ENCODE measurements around the gene SLC25A42. TPM values are rescaled to one million over a fixed set of nuclear protein-coding genes. Genes with fewer than 3 reads are reported as not detected.
"Not testable (repeated sequence)": the region's sequence is repeated elsewhere in the genome, so short reads cannot be mapped to it uniquely, and the experiment has no call there.

Gene SLC25A42
- total RNA-seq, 2 donors from 2014 or later, result 14.1 to 18.5 TPM

GRCh38 chr19:19138109-19138981 lies 74.6 kb downstream of the SLC25A42 start, which contains the start of gene TMEM161A:
TSS of gene TMEM161A (minus strand) at chr19:19138478. CDS start at chr19:19138428, 50 bp downstream.
- no peaks in the 10 kb centered on the region for H3K36me3 Mint-ChIP-seq (ENCODE audit: low read depth)
- no peaks in the 10 kb centered on the region for H3K9me3 Mint-ChIP-seq
- H3K4me1 Mint-ChIP-seq, result peaks cover 25% of the 10 kb centered on the region
- peak within 1 kb of the TSS; percentile 98 for H3K27ac Mint-ChIP-seq
- H3K27me3 Mint-ChIP-seq, result no peaks in the 10 kb centered on the region
- peak within 1 kb of the TSS; percentile 98 for H3K4me3 Mint-ChIP-seq
- ATAC-seq (replicated peaks), result peak; percentile 100

GRCh38 chr19:19139876-19140229 lies 76.1 kb downstream of the SLC25A42 start:
- Mint-ChIP-seq H3K27me3 (no peaks in the 10 kb centered on the region), H3K36me3 (ENCODE audit: low read depth) (no peaks in the 10 kb centered on the region), H3K4me3 (peak overlapping the region; percentile 98), H3K9me3 (no peaks in the 10 kb centered on the region), H3K27ac (no peak overlapping the region), H3K4me1 (peaks cover 25% of the 10 kb centered on the region)
- no peak for ATAC-seq (replicated peaks)

- peaks cover 21% of the 10 kb centered on the region for H3K4me1 Mint-ChIP-seq
- no peaks in the 10 kb centered on the region for H3K36me3 Mint-ChIP-seq (ENCODE audit: low read depth)
- no peaks in the 10 kb centered on the region for H3K27me3 Mint-ChIP-seq
- ATAC-seq (replicated peaks), result no peak
- H3K27ac Mint-ChIP-seq, result no peak overlapping the region
- H3K4me3 Mint-ChIP-seq, result no peak overlapping the region
- no peaks in the 10 kb centered on the region for H3K9me3 Mint-ChIP-seq
These were observed 76.7 kb downstream of the SLC25A42 start for GRCh38 chr19:19140476-19140875.

GRCh38 chr19:19142347-19142746 lies 78.6 kb downstream of the SLC25A42 start:
- Mint-ChIP-seq H3K9me3 (no peaks in the 10 kb centered on the region), H3K27me3 (no peaks in the 10 kb centered on the region), H3K4me3 (no peak overlapping the region), H3K27ac (no peak overlapping the region), H3K36me3 (ENCODE audit: low read depth) (no peaks in the 10 kb centered on the region), H3K4me1 (peaks cover 15% of the 10 kb centered on the region)
- no peak for ATAC-seq (replicated peaks)

GRCh38 chr19:19145281-19145680 lies 81.5 kb downstream of the SLC25A42 start:
- ATAC-seq (replicated peaks), result no peak
- Mint-ChIP-seq H3K36me3 (ENCODE audit: low read depth) (no peaks in the 10 kb centered on the region), H3K27me3 (no peaks in the 10 kb centered on the region), H3K9me3 (no peaks in the 10 kb centered on the region), H3K4me3 (no peak overlapping the region), H3K27ac (no peak overlapping the region), H3K4me1 (no peaks in the 10 kb centered on the region)

- H3K4me1 Mint-ChIP-seq, result no peaks in the 10 kb centered on the region
- peak; percentile 88 for ATAC-seq (replicated peaks)
- no peaks in the 10 kb centered on the region for H3K27me3 Mint-ChIP-seq
- H3K4me3 Mint-ChIP-seq, result no peak overlapping the region
- no peak overlapping the region for H3K27ac Mint-ChIP-seq
- no peaks in the 10 kb centered on the region for H3K9me3 Mint-ChIP-seq
- no peaks in the 10 kb centered on the region for H3K36me3 Mint-ChIP-seq (ENCODE audit: low read depth)
These were observed 82.2 kb downstream of the SLC25A42 start for GRCh38 chr19:19145684-19146608.

GRCh38 chr19:19146865-19147264 lies 83.1 kb downstream of the SLC25A42 start:
- H3K4me3 Mint-ChIP-seq, result no peak overlapping the region
- no peak for ATAC-seq (replicated peaks)

GRCh38 chr19:19147344-19147743 lies 83.5 kb downstream of the SLC25A42 start:
- Mint-ChIP-seq H3K9me3 (no peaks in the 10 kb centered on the region), H3K4me3 (no peak overlapping the region), H3K27ac (no peak overlapping the region), H3K4me1 (no peaks in the 10 kb centered on the region), H3K36me3 (ENCODE audit: low read depth) (no peaks in the 10 kb centered on the region), H3K27me3 (no peaks in the 10 kb centered on the region)
- no peak for ATAC-seq (replicated peaks)

More at GRCh38 chr19:19146865-19147264, 83.1 kb downstream of the SLC25A42 start:
- H3K9me3 Mint-ChIP-seq, result no peaks in the 10 kb centered on the region
- no peak overlapping the region for H3K27ac Mint-ChIP-seq
- no peaks in the 10 kb centered on the region for H3K4me1 Mint-ChIP-seq
- H3K36me3 Mint-ChIP-seq (ENCODE audit: low read depth), result no peaks in the 10 kb centered on the region
- no peaks in the 10 kb centered on the region for H3K27me3 Mint-ChIP-seq

- H3K27ac Mint-ChIP-seq; H3K36me3 Mint-ChIP-seq (ENCODE audit: low read depth); H3K4me3 Mint-ChIP-seq; H3K9me3 Mint-ChIP-seq; H3K27me3 Mint-ChIP-seq; ATAC-seq (replicated peaks); H3K4me1 Mint-ChIP-seq: not testable (repeated sequence)
These were observed 84.7 kb downstream of the SLC25A42 start for GRCh38 chr19:19148504-19148903.

- Mint-ChIP-seq H3K9me3 (no peaks in the 10 kb centered on the region), H3K36me3 (ENCODE audit: low read depth) (no peaks in the 10 kb centered on the region), H3K4me1 (no peaks in the 10 kb centered on the region), H3K27me3 (no peaks in the 10 kb centered on the region), H3K4me3 (no peak overlapping the region), H3K27ac (no peak overlapping the region)
- no peak for ATAC-seq (replicated peaks)
These were observed 85.6 kb downstream of the SLC25A42 start for GRCh38 chr19:19149435-19149834.

- Mint-ChIP-seq H3K4me1 (no peaks in the 10 kb centered on the region), H3K36me3 (ENCODE audit: low read depth) (peaks cover 5% of the 10 kb centered on the region), H3K9me3 (no peaks in the 10 kb centered on the region), H3K4me3 (no peak overlapping the region), H3K27me3 (no peaks in the 10 kb centered on the region), H3K27ac (no peak overlapping the region)
- no peak for ATAC-seq (replicated peaks)
These were observed 87.6 kb downstream of the SLC25A42 start for GRCh38 chr19:19151418-19151817.

- Mint-ChIP-seq H3K4me1 (no peaks in the 10 kb centered on the region), H3K9me3 (no peaks in the 10 kb centered on the region), H3K27ac (no peak overlapping the region), H3K4me3 (no peak overlapping the region), H3K27me3 (no peaks in the 10 kb centered on the region), H3K36me3 (ENCODE audit: low read depth) (peaks cover 13% of the 10 kb centered on the region)
- ATAC-seq (replicated peaks), result no peak
These were observed 89.0 kb downstream of the SLC25A42 start for GRCh38 chr19:19152668-19153384.

GRCh38 chr19:19154768-19155494 lies 91.1 kb downstream of the SLC25A42 start:
- Mint-ChIP-seq H3K27ac (no peak overlapping the region), H3K36me3 (ENCODE audit: low read depth) (peaks cover 13% of the 10 kb centered on the region), H3K4me1 (no peaks in the 10 kb centered on the region), H3K9me3 (no peaks in the 10 kb centered on the region), H3K27me3 (no peaks in the 10 kb centered on the region), H3K4me3 (no peak overlapping the region)
- ATAC-seq (replicated peaks), result no peak
